Omental fat pad (tissue), 4 donors: Measurements from ENCODE around the gene PIP5K1B. TPM values are rescaled to one million over a fixed set of nuclear protein-coding genes. Genes with fewer than 3 reads are reported as not detected.

Experiments used
- ATAC-seq: fragments of 150-250 bp; one replicate; pipeline ENCODE4 v1.9.1; 2016; ENCODE audit warnings: mild to moderate bottlenecking, moderate library complexity; ENCODE audit not compliant: low FRiP score
- DNase-seq: peaks from one replicate; pipeline ENCODE4 v3.0.0-alpha.2; 2019; ENCODE audit warnings: low spot score
- CTCF ChIP-seq, 3 donors: fragments of 450-650 bp; IDR thresholded peaks; one replicate each; pipeline ENCODE4 v1.5.1; 2016 to 2017; ENCODE audit warnings: antibody characterized with exemption in 3 of 3, mild to moderate bottlenecking in 3 of 3, moderate library complexity in 2 of 3
- small RNA-seq: library from RNA; depleted of rRNA; stranded (forward); fragments of <200 nt; gene quantifications from one replicate; pipeline ENCODE3, GENCODE V24; 2016
- total RNA-seq, 4 donors: library from RNA; depleted of rRNA; stranded (reverse); fragments of >200 nt; gene quantifications; one replicate each; pipeline ENCODE4 v1.1.0, GENCODE V29; 2016

The PIP5K1B gene
- total RNA-seq, 4 donors from 2014 or later, result 1.9 to 14.3 (median 3.2) TPM

GRCh38 chr9:69056191-69056815 lies 351.3 kb downstream of the PIP5K1B start:
- ATAC-seq (no peak), DNase-seq (no peak)
- no peak for TF ChIP-seq CTCF (IDR thresholded peaks at IDR 0.05)

- TF ChIP-seq CTCF (IDR thresholded peaks at IDR 0.05), result no peak
- ATAC-seq, result no peak
- DNase-seq, result no peak
Observed at GRCh38 chr9:69058101-69058500, 353.1 kb downstream of the PIP5K1B start.

Small RNAs within 50 kb of the gene (small RNA-seq; reads per million reads assigned to genes)
- gene RNU6-820P, result not detected

Other genes with a start within 250 kb of the PIP5K1B start
- not detected for gene TMEM252, start 164.4 kb upstream of the PIP5K1B start, total RNA-seq